Lower lobe of right lung (tissue), 2 donors: ENCODE results near the gene UBC. TPM values are rescaled to one million over a fixed set of nuclear protein-coding genes. Genes with fewer than 3 reads are reported as not detected.
"Not testable (repeated sequence)": the region's sequence is repeated elsewhere in the genome, so short reads cannot be mapped to it uniquely, and the experiment has no call there.

Experiments used
- ATAC-seq, 2 donors: fragments of 200-7000 bp; cut with Tn5 transposase; one replicate each; pipeline ENCODE4 v1.9.1; 2020 to 2022; ENCODE audit warnings: mild to moderate bottlenecking in 2 of 2, moderate library complexity in 2 of 2
- DNase-seq: peaks from one replicate; pipeline ENCODE4 v3.0.0-alpha.2; 2020
- H3K27ac ChIP-seq: fragments of 200-600 bp; one replicate; pipeline ENCODE4 v1.8.0; 2022
- H3K27me3 ChIP-seq: fragments of 200-600 bp; one replicate; pipeline ENCODE4 v1.8.0; 2022; ENCODE audit warnings: low read depth
- H3K36me3 ChIP-seq: fragments of 200-600 bp; one replicate; pipeline ENCODE4 v1.8.0; 2022; ENCODE audit warnings: mild to moderate bottlenecking
- H3K4me1 ChIP-seq: fragments of 200-600 bp; one replicate; pipeline ENCODE4 v1.8.0; 2022
- H3K4me3 ChIP-seq: fragments of 200-600 bp; one replicate; pipeline ENCODE4 v1.8.0; 2022; ENCODE audit warnings: mild to moderate bottlenecking
- H3K9me3 ChIP-seq: fragments of 200-600 bp; one replicate; pipeline ENCODE4 v1.8.0; 2022
- intact Hi-C: fragments of 100-400 bp; cut with DNase I; formaldehyde crosslinking; loops from one replicate; pipeline ENCODE4 v1.11.0; 2022
- total RNA-seq: library from RNA; stranded (reverse); fragmentation: NEBNext Ultra II Directional; extraction: Animal tissue kit (Norgen Biotek cat#: 25700); gene quantifications from one replicate; pipeline ENCODE4 v1.2.1, GENCODE V29; 2021
- TF ChIP-seq, protein P1 (sequence below): fragments of 200-600 bp; IDR thresholded peaks from one replicate; pipeline ENCODE4 v1.8.0; 2022; ENCODE audit warnings: antibody characterized with exemption, mild to moderate bottlenecking
- donor health status: DM: no; HTN: yes; CAD: no; lungs with severe emphysema.

UBC gene
- total RNA-seq, 1 donor from 2014 or later, result 977 TPM

DNA sequence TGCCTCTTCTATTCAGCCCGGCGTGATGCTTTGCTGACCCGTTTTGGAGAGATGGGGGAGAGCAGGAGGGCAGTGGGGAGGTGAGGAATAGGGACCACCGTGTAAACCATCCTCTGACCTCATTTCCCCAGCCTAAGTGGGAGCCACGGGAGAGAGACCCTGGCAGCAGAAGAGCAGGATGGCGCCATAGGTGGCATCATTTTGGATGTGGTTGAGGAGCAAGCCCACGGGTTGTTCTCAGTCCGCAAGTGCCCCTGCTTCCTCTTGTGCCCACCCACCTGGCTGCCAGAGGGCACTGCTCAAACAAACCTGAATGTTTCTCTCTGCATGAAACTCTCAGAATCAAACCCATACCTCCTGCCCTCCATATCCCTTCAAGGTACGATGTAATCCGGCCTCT is 10.7 kb upstream of the UBC start:
- intact Hi-C loops, result no loop called here

DNA sequence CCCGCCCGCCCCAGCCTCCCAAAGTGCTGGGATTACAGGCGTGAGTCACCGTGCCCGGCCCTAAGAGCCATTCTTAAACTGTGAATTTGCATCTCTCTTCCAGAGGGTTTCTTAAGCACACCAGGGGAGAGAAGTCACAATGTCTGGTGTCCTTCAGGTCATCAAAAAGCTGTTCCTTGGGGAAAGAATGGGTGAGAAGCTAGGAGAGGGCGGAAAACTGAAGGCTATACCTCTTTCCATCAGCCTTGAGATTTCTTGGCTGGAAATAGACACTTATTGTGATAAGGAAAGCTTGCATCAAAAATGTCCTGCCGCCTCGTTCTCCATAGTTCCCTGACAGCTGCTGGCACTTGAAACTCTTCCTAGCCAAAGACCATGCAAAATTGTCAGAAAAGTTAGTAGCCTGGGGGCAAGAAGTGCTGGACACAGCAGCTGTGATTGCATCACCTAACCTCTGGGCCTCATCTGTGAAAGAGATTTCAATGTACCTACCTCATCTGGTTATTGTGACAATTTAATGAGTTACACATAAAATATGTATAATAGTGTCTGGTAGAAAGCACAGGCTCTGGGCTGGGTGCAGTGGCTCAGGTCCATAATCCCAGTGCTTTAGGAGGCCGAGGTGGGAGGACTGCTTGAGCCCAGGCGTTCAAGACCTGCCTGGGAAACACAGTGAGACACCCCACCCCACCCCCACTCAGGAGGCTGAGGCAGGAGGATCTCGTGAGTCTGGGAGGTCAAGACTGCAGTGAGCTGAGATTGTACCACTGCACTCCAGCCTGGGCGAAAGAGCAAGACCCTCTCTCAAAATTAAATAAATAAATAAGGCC is 9.7 kb upstream of the UBC start:
- H3K4me1 ChIP-seq, result peaks cover 48% of the 10 kb centered on the region
- TF ChIP-seq, protein P1, sequence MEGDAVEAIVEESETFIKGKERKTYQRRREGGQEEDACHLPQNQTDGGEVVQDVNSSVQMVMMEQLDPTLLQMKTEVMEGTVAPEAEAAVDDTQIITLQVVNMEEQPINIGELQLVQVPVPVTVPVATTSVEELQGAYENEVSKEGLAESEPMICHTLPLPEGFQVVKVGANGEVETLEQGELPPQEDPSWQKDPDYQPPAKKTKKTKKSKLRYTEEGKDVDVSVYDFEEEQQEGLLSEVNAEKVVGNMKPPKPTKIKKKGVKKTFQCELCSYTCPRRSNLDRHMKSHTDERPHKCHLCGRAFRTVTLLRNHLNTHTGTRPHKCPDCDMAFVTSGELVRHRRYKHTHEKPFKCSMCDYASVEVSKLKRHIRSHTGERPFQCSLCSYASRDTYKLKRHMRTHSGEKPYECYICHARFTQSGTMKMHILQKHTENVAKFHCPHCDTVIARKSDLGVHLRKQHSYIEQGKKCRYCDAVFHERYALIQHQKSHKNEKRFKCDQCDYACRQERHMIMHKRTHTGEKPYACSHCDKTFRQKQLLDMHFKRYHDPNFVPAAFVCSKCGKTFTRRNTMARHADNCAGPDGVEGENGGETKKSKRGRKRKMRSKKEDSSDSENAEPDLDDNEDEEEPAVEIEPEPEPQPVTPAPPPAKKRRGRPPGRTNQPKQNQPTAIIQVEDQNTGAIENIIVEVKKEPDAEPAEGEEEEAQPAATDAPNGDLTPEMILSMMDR, result no peak
- intact Hi-C loops, result no loop called here

More for the DNA sequence above, 10.7 kb upstream of the UBC start:
- no peaks in the 10 kb centered on the region for H3K36me3 ChIP-seq
- H3K4me1 ChIP-seq, result peaks cover 39% of the 10 kb centered on the region
- TF ChIP-seq, protein P1, result no peak
- no peak overlapping the region for H3K27ac ChIP-seq
- ATAC-seq (no peak), DNase-seq (no peak)
- no peaks in the 10 kb centered on the region for H3K9me3 ChIP-seq
- no peaks in the 10 kb centered on the region for H3K27me3 ChIP-seq
- H3K4me3 ChIP-seq, result no peak overlapping the region

DNA sequence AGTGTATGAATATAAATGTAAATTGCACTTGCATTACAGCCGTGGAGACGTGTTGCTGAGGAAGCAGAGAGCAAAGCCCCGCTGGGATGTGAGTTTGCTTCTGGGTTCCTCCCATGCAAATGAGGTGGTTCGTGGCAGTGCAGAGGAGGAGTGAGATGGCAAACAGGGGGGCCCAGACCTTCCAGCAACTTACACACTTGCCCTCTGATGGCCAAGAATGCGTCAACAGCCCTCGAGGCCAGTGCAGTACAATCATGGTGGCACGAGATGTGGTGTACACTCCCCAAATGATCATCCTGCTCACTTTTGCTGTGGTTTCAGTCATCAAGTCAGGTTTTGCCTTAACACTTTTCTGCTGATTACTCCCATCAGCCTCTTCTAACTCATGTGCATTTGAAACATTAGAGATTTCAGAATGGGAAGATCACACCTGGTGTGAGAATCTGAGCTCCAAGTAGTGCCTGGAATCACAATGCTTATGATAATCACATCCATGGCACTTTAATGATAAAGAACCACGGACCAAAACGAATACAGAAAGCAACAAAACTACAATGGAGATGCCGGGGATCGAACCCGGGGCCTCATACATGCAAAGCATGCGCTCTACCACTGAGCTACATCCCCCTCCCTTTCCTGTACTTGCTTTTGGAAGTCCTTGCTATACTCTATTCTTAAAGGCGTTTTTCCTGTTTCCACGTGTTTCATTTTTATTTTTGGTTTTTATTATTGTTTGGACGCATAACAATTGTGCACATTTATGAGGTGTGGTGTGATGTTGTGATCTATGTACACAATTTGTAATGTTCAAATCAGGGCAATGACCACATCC is 7.0 kb upstream of the UBC start:
- Histone ChIP-seq H3K9me3 (no peaks in the 10 kb centered on the region), H3K4me1 (peaks cover 55% of the 10 kb centered on the region), H3K4me3 (peak overlapping the region; percentile 39), H3K27me3 (no peaks in the 10 kb centered on the region), H3K27ac (peak overlapping the region; percentile 100), H3K36me3 (no peaks in the 10 kb centered on the region)
- TF ChIP-seq, protein P1, result no peak
- ATAC-seq (peak; percentile 11 to 49), DNase-seq (peak; percentile 69)
- intact Hi-C loops, result no loop called here

More for the DNA sequence above, 9.7 kb upstream of the UBC start:
- DNase-seq (no peak), ATAC-seq (no peak)
- Histone ChIP-seq H3K4me3 (no peak overlapping the region), H3K9me3 (no peaks in the 10 kb centered on the region), H3K36me3 (no peaks in the 10 kb centered on the region), H3K27ac (no peak overlapping the region), H3K27me3 (no peaks in the 10 kb centered on the region)

DNA sequence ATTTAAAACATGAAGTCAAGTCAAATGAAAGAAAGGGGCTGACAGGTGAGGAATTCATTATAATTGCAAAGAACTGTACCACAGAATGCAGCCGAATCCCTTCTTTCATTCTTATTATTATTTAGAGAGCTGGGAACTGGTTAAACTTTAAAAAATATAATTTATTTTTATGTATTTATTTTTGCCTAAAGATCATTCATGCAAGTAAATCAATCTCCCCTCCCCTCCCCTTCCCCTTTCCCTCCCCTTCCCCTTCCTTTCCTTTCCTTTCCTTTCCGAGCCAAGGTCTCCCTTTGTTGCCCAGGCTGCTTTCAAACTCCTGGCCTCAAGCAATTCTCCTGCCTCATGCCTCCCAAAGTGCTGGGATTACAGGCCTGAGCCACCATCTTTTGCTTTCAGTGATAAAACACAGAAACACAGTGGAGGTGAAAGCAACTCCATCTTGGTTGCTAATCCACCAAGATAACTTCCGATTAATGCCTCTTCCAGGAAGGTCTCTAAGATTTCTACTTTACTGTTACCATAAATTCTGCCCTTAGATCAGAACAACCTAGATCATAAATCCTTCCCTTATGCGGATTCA is 6.0 kb upstream of the UBC start:
- intact Hi-C loops, result no loop called here
- TF ChIP-seq, protein P1, result no peak
- Histone ChIP-seq H3K4me3 (no peak overlapping the region), H3K27me3 (no peaks in the 10 kb centered on the region), H3K36me3 (no peaks in the 10 kb centered on the region), H3K9me3 (no peaks in the 10 kb centered on the region), H3K4me1 (peaks cover 64% of the 10 kb centered on the region), H3K27ac (peak overlapping the region; percentile 100)
- no peak for DNase-seq
- ATAC-seq, result no peak

DNA sequence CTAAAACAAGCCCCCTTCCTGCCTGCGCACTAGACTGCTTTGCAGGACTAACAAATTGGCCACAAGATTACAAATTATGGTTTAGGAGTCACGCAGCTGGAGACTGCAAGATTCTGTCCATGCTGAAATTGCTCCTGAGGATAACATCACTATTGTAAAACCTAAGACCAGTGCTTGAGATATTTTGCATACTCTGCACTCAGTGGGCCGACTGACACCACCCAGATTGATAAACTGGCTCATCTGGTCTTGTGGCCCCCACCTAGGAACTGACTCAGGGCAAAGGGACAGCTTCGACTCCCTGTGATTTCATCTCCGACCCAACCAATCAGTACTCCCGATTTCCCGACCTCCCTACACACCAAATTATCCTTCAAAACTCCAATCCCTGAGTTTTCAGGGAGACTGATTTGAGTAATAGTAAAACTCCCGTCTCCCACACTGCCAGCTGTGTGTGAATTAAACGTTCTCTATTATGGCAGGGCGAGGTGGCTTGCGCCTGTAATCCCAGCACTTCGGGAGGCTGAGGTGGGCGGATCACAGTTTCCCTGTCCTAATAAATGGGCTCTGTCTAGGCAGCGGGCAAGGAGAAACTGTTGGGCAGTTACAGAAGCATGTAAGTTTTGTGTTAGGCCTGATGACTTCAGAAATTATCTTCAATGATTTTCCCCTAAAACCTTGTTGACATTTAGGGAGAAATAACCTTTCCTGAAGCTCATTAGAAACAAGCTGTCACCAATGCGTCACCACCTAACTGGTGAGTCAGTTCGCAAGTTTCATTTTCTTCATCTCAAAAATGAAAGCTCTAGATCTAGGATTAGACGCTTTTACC is 5.3 kb upstream of the UBC start:
- Histone ChIP-seq H3K9me3 (no peaks in the 10 kb centered on the region), H3K36me3 (no peaks in the 10 kb centered on the region), H3K4me3 (no peak overlapping the region), H3K27ac (peak overlapping the region; percentile 100), H3K4me1 (peaks cover 69% of the 10 kb centered on the region), H3K27me3 (no peaks in the 10 kb centered on the region)
- no peak for ATAC-seq
- TF ChIP-seq, protein P1, result no peak
- intact Hi-C loops, result no loop called here
- DNase-seq, result no peak

DNA sequence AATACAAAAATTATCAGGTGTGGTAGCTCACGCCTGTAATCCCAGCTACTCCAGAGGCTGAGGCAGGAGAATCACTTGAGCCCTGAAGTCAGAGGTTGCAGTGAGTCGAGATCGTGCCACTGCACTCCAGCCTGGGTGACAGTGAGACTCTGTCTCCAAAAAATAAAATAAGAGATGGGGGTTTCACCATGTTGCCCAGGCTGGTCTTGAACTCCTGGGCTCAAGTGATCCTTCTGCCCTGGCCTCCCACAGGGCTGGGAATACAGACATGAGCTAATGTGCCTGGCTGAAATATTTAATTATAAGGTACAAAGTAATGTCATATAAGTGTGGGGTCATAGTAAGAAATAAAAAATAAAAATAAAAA is 4.2 kb upstream of the UBC start:
- DNase-seq, H3K27me3 ChIP-seq, H3K9me3 ChIP-seq, intact Hi-C loops, ATAC-seq, H3K36me3 ChIP-seq: not testable (repeated sequence)
- peak overlapping the region; percentile 100 for H3K27ac ChIP-seq
- H3K4me3 ChIP-seq, result peak overlapping the region; percentile 91
- H3K4me1 ChIP-seq, result peaks cover 69% of the 10 kb centered on the region
